Esophagus squamous epithelium (tissue), 4 donors: ENCODE measurements around the gene SRSF5.

Experiments
- POLR2A ChIP-seq, 4 donors: fragments of 450-650 bp; IDR thresholded peaks; one replicate each; pipeline ENCODE4 v1.6.1; 2017; ENCODE audit warnings: antibody characterized with exemption in 4 of 4, mild to moderate bottlenecking in 4 of 4, moderate library complexity in 3 of 4
- TF ChIP-seq, protein P1 (sequence below), 6 experiments: fragments of 450-650 bp in 4 of 6; fragments of 200-600 bp in 2 of 6; sonication (generic) in 2 of 6; IDR thresholded peaks; one replicate each; pipeline ENCODE4 v1.5.1; 2016 to 2019; ENCODE audit warnings: antibody characterized with exemption in 6 of 6, mild to moderate bottlenecking in 4 of 6, moderate library complexity in 4 of 6

DNA sequence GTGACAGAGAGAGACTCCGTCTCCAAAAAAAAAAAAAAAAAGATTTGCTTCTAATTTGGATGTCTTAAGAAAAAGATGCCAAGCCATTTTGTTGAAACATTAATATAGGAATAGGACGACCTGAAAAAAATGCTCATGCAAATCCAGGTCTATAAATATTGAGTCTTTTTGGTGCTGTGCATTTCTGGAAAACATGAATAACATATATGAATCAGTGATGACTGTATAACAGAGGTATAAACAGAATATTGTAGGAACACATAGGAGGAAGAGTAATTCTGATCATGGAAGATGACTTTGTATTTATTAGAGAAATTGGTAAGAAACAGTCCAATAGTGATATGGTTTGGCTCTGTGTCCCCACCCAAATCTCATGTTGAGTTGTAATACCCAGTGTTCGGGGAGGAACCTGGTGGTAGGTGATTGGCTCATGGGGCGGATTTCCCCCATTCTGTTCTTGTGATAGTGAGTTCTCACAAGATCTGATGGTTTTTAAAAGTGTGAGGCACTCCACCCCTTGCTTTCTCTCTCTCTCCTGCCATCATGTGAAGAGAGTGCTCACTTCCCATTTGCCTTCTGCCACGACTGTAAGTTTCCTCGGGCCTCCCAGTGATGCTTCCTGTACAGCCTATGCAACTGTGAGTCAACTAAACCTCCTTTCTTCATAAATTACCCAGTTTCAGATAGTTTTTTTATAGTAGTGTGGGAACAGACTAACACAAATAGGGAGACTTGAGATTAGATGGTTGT is 3.0 kb upstream of the SRSF5 start:
- TF ChIP-seq, protein P1, sequence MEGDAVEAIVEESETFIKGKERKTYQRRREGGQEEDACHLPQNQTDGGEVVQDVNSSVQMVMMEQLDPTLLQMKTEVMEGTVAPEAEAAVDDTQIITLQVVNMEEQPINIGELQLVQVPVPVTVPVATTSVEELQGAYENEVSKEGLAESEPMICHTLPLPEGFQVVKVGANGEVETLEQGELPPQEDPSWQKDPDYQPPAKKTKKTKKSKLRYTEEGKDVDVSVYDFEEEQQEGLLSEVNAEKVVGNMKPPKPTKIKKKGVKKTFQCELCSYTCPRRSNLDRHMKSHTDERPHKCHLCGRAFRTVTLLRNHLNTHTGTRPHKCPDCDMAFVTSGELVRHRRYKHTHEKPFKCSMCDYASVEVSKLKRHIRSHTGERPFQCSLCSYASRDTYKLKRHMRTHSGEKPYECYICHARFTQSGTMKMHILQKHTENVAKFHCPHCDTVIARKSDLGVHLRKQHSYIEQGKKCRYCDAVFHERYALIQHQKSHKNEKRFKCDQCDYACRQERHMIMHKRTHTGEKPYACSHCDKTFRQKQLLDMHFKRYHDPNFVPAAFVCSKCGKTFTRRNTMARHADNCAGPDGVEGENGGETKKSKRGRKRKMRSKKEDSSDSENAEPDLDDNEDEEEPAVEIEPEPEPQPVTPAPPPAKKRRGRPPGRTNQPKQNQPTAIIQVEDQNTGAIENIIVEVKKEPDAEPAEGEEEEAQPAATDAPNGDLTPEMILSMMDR (IDR thresholded peaks at IDR 0.05), result no peak
- TF ChIP-seq POLR2A (IDR thresholded peaks at IDR 0.05), result no peak
